ENCODE measurements around the gene MRFAP1L1.
"Not testable (repeated sequence)": the region's sequence is repeated elsewhere in the genome, so short reads cannot be mapped to it uniquely, and the experiment has no call there.

The MRFAP1L1 gene

DNA sequence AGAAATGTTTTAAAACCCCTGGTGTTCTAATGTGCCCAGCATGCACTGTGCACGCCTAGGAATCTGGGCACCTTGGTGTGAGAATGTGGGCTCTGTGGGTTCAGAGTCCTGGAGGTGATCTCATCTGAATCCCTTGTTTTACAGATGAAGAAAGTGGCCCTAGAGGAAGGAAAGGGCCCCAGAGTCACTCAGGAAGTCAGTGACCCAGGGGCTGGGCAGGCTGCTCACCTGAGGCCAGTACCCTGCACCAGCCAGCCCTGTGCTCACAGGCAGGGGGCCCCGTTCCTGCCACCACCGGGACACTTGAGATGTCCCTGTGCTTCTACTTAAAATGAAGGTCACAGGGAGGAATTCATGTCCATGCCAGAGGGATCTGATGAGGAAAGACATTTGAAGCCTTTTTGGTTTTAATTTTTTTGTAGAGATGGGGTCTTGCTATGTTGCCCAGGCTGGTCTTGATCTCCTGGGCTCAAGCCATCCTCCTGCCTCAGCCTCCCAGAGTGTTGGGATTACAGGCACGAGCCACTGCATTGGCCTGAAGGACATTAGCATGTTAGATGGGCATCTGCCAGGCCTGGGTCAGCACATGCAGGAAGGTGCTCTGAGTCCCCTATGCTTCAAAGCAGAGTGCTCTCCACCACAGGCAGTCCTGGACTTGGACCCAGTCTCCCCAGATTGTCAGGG lies 23.4 kb downstream of the MRFAP1L1 start:
- no peak for DNase-seq

DNA sequence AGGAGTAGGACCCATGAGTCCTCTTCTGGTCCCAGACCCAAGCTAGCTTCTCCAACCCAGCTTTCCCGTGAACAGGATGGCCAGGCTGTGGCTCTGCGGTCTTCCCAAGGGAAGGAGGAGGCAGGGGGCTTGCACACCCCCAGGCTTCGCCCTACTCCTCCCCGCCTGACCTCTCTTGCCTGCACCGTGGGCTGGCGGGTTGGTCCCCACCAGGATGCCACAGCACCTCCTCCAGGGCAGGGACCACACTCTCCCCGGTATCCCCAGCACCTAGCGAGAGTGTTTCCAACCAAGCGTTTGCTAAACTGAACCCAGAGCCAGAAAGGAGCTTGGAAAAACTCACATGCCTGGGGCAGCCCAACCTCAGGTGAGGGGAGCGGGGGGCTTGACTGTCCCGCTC lies 25.0 kb downstream of the MRFAP1L1 start:
- DNase-seq: no peak

DNA sequence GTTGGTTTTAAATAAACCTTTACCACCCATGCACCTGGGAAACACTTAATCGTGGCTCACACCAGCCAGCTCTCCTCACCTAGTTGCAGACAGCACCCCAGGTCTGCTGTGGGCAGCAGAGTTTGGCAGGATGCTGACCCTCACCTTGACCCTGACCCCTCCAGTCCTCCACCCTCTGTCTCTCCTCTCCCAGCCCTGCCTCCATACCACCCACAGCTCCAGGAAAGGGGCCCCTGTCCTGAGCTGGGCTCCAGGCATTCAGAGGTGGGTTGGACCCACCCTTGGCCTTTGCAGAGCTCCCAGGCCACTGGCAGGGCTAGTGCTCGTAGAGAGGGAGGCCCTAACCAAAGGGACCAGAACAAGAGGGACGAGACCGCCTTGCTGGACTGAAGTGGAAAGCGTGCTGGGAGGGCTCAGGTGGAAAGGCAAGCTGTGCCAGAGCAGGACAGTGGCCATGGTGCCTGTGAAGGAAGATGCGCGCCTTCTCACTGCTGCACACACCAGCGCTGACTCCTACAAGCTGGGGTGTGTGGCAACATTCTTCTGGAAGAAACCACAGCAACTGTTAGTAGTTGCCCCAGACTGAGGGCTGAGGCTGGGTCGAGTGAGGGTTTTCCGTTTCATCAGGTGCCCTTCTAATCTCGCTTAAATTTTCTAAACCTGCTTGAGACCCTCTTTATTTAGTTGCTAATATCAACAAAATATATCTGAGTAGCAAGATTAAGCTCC lies 26.6 kb downstream of the MRFAP1L1 start:
- DNase-seq: no peak

DNA sequence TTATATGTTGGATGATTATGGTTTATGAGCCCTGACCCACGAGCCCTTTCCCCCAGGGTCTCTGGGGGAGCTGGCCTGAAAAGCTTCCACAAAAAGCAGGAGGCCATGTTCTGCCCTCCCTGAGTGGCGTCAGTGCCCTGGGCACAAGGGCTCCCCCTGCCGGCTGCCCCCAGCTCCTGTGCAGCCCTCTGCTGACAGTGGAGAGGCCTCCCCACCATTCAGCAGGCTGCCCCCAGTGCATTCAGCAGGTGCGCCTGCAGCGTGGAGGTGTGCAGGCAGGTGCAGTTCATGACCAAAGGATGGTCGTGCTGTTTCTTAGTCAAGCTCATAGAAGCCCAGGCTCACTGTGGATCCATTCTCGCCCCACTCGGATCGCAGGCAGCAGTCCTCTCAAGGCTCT lies 28.5 kb downstream of the MRFAP1L1 start:
- no peak for DNase-seq

DNA sequence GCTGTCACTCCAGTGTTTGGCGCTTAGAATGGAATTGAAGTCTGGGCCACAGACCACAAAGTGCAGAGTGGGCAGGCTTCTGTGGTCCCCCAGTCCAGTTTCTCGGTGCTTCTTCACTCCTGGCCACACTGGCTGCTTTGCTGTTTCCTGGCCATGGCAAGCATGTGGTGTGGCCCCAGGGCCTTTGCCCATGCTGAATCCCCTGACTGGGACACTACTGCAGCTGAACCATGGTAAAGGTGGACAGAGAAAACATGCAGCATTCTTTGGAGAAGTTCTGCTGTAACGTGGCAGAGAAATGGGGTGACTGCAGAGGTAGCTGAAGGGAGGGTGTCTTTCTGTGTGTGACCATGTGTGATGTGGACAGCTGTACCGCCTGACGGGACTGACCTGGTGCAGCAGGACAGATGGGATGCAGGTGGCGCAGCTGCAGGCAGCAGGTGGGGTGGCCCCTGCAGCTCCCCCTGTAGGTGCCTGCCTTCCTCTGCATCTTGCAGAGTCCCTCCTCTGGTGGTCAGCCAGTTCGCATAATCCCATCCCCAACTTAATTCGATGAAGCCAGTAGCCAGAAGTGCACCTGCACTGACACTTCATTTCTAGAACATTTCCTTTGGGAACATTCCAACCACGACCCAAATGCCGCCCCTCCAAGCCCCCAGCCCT lies 29.2 kb downstream of the MRFAP1L1 start:
- no peak for DNase-seq

DNA sequence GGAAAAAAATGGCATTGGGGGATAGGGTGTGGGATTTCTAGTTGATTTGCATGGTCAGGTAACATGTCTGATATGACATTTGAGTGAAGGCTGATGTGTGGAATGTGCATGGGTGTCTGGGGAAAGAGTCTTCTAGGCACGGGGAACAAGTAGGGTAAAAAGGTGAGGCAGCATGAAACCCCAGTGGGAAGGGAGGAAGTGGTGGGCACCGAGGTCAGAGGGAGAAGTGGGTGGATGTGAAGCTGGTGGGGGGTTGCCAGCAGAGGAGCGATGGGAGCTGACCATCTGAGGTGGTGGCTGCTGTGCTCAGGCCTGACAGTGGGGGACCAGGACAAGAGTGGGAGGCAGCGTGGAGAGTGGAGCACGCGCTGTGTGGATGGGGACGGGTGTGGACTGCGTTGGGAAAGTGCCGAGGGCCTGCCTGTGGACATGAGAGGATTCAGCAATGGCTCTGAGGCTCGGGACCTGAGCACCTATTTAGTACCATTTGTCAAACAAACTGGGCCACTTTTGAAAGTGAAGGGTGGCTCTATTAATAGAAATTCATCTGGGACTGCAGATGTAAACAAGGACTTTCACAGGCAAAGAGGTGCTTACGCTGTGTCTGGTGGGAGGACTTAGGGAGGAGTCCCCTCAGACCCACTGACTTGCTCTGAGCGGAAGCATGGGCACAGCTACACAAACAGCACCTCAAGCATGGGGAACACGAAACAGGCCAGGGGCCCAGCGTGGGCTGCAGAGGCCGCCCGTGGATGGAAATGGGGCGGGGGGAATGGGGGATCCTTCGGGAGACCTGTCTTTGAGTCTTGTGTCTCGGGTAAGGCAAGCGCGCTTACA lies 32.7 kb downstream of the MRFAP1L1 start:
- no peak for DNase-seq

DNA sequence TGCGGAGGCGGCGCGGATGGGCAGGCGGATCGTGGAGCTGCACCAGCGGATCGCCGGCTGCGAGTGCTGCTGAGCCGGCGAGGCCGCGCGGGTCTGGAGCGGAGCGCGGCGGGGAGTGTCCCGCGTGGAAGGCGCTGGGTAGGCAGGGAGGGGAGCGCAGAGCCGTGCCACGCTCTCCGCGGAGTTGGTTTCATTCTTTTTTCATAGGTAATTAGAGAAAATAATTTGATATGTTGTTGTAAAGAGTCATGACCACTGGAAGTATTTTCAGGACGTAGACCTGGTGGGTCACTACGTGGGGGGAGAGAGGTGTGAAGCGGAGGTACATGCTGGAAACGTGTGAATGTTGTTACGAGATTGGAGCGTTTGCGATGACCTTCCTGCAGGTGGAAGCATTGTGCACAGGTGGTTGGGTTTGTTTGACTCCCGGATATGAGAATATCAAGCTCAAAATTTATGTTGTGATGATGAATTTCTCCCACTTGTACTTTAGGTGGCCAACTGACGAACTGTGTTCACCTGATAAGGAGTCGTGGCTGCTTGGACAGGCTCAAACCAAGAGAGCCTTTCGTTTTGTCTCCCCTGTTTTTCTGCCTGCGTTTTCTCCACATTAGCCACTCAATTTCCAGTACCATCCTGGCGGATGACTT lies 35.0 kb downstream of the MRFAP1L1 start:
- peak; percentile 53 for DNase-seq

DNA sequence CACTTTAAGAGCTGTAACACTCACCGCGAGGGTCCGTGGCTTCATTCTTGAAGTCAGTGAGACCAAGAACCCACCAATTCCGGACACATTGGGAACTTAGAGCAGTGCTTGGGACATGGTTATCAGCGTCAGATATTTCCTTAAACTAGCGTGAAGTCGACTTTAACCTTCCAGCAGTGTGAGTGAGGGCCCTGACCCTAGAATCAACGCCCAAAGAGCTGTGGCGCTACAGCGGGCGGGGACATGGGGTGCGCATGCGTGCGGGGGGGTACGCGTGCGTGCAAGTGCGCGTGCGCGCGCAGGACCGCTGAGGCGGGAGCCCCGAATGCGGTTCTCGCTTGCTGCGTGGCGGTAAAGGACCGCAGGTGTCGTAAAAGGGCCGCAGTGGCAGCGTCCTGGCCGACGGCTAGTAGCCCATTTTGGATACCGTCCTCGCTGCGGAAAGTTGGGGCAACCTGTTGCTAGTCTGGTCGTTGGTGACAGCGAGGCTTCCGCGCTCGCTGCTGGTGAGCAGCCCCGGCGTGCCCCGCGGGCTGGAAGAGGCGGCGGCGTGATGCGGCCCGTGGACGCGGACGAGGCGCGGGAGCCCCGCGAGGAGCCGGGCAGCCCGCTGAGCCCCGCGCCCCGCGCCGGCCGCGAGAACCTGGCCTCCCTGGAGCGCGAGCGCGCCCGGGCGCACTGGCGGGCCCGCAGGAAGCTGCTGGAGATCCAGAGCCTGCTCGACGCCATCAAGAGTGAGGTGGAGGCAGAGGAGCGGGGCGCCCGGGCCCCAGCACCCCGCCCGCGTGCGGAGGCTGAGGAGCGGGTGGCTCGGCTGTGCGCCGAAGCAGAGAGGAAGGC lies 35.8 kb downstream of the MRFAP1L1 start:
- peak; percentile 92 for DNase-seq

DNA sequence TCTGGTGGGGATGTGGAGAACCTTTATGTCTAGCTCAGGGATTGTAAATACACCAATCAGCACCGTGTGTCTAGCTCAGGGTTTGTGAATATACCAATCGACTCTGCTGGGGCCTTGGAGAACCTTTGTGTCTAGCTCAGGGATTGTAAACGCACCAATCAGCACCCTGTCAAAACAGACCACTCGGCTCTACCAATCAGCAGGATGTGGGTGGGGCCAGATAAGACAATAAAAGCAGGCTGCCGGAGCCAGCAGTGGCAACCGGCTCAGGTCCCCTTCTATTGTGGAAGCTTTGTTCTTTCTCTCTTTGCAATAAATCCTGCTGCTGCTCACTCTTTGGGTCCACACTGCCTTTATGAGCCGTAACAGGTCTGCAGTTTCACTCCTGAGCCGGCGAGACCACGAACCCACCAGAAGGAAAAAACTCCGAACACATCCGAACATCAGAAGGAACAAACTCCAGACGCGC lies 36.4 kb downstream of the MRFAP1L1 start:
- not testable (repeated sequence) for DNase-seq

DNA sequence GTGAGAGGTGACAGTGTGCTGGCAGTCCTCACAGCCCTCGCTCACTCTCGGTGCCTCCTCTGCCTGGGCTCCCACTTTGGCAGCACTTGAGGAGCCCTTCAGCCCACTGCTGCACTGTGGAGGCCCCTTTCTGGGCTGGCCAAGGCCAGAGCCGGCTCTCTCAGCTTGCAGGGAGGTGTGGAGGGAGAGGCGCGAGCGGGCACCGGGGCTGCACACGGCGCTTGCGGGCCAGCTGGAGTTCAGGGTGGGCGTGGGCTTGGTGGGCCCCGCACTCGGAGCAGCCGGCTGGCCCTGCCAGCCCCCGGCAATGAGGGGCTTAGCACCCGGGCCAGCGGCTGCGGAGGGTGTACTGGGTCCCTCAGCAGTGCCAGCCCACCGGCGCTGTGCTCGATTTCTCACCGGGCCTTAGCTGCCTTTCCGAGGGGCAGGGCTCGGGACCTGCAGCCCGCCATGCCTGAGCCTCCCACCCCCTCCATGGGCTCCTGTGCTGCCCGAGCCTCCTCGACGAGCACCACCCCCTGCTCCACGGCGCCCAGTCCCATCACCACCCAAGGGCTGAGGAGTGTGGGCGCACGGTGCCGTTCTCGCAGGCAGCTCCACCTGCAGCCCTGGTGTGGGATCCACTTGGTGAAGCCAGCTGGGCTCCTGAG lies 37.0 kb downstream of the MRFAP1L1 start:
- DNase-seq: not testable (repeated sequence)

DNA sequence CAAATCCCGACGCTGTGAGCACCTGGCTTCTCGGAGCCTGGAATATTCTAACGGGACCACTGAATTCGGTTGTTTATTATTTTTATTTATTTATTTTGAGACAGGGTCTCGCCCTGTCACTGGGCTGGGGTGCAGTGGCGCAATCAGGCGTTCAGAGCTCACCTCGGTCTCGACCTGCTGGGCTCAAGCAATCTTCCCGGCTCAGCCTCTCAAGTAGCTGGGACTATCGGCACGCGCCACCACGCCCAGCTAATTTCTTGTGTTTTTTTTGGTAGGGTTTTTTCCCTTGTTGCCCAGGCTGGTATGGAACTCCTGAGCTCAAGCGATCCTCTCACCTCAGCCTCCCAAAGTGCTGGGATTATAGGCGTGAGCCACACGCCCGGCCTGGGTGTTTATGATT lies 37.5 kb downstream of the MRFAP1L1 start:
- no peak for DNase-seq

DNA sequence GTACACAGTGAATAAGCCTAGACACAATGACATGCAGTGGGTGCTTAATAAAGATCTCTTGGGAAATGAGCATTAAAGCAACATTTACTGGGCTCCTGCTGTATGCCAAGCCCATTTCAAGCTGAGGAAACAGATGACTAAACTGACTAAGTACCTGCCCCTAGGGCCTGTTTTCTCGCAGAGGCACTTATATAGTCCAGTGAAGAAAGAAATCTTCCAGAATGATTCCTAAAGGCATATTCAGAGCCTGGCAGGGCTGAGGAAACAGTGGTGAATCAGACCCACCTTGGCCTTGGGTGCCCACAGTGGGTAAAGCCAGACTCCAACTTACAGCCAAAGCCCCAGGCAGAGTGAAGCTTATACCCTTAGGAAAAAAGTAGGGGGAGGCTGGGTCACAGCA lies 38.0 kb downstream of the MRFAP1L1 start:
- no peak for DNase-seq

DNA sequence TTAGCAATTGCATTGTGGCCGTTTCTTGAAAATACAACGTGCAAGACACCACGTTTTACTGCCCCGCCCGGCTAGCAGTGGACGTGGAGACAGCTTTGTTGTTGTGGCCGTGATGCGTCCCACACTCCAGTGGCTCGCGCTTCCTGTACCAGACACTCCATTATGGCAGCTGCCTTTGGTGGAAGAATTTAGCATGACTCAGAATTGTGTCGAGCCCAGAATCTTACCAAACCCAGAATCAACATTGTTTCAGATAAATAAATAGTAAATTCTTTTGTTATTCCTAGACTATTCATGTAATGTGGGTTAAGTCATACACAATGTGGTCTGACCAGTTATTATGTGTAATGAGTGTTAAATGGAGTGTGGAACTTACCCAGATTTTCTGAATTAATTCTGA lies 41.3 kb downstream of the MRFAP1L1 start:
- no peak for DNase-seq

DNA sequence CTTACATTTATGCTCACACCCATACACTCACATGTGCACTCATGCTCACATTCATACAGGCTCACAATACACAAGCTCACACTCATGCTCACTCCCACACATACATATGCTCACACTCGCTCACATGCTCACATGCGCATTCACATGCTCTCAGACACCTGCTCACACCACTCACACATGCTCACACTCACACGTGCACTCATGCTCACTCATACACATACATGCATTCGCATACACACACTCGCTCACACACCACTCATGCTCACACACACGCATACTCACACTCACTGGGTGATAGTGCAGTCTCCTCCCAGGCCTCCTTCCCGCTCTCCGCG lies 44.4 kb downstream of the MRFAP1L1 start:
- DNase-seq: no peak

DNA sequence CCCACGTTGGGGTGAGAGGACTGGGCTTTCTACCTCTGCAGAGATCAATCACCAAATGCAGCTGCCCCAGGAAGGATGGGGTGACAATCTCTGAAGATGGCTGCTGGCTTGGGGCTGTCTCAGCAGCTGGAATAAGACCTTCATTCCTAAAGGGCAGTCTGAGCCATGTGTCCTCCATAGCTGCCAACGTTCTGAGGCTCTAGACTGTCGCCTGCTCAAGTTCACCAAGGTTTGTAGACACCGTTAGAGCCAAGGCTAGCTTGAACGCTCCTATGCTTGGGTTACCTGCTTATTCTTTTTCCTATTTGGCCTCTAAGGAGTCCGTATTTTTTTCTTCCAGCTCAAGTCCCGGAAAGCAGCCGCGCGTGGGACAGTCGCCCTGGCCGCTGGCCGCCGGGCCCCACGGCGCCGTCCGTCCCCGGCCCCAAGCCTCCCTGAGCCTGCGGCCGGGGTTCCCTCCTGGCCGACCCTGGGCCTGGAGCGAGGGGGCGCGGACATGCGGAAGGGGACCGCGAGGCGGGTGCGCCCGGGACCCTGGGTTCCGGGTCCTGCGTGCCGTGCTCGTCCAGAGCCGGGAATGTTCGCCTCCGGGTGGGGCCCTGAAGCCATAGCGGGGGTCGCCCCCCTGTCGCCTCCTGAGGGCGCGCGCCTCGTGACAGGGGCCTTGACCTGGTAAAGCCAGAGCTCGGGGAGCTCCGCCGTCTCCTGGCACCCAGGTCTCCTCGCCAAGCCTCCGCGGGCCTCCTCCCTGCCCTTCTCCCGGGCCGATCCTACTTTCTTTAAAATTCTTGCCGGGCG lies 45.9 kb downstream of the MRFAP1L1 start:
- DNase-seq: no peak

DNA sequence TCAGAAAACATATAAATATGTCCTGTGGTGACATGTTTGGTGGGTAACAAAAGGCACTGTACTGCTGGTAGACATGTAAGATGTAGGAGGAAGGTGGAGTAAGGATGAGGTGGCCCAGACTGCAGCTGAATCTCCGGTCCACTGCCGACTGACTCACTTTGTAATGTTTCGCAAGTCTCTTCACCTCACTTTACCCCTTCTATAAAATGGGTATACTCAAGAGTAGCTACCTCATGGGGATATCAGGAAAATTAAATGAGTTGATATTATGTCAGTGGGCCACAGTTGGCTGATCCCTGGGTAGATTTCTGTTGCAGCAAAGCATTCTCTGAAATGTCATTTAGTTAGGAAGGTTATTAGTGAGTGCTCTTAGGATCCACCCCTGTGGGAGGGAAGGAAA lies 47.1 kb downstream of the MRFAP1L1 start:
- DNase-seq: no peak

DNA sequence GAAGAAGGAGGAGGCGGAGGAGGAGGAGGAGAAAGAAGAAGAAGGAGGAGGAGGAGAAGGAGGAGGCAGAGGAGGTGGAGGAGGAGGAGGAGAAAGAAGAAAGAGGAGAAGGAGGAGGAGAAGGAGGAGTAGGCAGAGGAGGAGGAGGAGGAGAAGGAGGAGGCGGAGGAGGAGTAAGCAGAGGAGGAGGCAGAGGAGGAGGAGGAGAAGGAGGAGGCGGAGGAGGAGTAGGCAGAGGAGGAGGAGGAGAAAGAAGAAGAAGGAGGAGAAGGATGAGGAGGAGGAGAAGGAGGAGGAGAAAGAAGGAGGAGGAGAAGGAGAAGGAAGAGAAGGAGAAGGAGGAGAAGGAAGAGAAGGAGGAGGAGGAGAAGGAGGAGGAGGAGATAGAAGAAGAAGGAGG lies 49.2 kb downstream of the MRFAP1L1 start:
- no peak for DNase-seq

DNA sequence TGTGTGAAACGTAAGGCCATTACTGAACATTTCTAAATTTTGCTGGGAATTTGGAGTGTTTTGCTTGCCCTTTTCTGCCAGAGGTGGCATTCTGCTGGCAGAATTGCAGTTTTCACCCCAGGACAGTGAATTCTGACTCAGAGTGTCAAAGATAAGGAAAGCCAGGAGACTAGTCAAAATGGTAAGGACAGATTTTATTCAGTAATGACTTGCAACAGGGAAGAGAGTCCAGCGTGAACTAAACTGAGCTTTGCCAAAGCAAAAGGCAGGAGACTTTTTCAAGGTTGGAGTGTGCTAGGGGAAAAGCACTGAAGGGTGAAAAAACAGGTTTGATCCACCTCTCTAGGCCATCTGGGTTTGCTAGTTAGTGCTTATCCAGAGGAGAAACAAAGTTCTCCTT lies 49.8 kb downstream of the MRFAP1L1 start:
- no peak for DNase-seq

DNA sequence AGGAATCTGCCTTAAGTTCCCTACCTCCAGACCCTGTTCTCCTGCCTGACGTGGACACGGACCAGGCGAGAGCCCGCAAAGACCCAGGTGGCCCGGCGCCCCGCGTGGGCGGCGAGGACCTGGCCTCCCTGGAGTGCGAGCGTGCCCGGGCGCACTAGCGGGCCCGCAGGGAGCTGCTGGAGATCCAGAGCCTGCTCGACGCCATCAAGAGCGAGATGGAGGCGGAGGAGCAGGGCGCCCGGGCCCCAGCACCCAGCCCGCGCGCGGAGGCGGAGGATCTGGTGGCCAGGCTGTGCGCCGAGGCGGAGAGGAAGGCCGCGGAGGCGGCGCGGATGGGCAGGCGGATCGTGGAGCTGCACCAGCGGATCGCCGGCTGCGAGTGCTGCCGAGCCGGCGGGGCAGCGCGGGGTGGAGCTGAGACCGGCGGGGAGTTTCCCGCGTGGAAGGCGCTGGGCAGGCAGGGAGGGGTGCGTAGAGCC lies 51.0 kb downstream of the MRFAP1L1 start:
- DNase-seq: peak; percentile 44

DNA sequence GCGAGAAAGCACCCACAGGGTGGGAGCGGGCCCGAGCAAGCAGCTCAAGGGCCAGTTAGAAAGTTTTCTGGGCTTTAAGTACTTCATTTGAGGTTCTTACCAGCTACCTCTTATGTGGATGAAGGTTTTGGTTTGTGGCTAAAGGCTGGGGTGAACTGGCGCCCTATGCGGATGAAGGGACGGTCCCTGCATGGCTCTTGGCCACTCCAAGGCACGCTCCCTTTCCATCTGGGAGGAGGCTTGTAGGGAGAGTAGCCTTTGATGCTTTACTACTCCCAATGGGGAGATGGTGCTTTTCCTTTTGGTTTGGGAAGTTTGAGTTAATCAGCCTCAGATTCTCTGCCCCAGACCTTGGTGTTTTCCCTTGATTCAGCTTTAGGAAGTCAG lies 51.5 kb downstream of the MRFAP1L1 start:
- no peak for DNase-seq
